K562 (cell line): ENCODE measurements around the gene PURA. TPM values are rescaled to one million over a fixed set of nuclear protein-coding genes. Genes with fewer than 3 reads are reported as not detected.

ENCODE experiments used
- ARID2 ChIP-seq: fragments of 450-650 bp; IDR thresholded peaks from 2 replicates; pipeline ENCODE4 v1.6.1; 2017; ENCODE audit warnings: antibody characterized with exemption, mild to moderate bottlenecking
- ASH1L ChIP-seq: fragments of 450-650 bp; IDR thresholded peaks from 2 replicates; pipeline ENCODE4 v1.6.1; 2018; ENCODE audit warnings: borderline replicate concordance, mild to moderate bottlenecking, low read depth; ENCODE audit not compliant: partially characterized antibody
- CBX2 ChIP-seq: fragments of 200-600 bp; sonication (generic); IDR thresholded peaks from one replicate; pipeline ENCODE4 v1.6.1; 2012; ENCODE audit warnings: mild to moderate bottlenecking, low read length, inconsistent platforms; ENCODE audit not compliant: insufficient read depth, poor library complexity, severe bottlenecking
- CREB5 ChIP-seq: fragments of 250-450 bp; sonication (Bioruptor Pico); IDR thresholded peaks from 2 replicates; pipeline ENCODE4 v1.5.0; 2020; ENCODE audit warnings: mild to moderate bottlenecking
- ERF ChIP-seq: fragments of 450-650 bp; formaldehyde crosslinking; IDR thresholded peaks from 2 replicates; pipeline ENCODE4 v1.4.0; 2020; ENCODE audit warnings: mild to moderate bottlenecking, mixed read lengths
- GMEB1 ChIP-seq: fragments of 250-450 bp; sonication (Bioruptor Pico); IDR thresholded peaks from 2 replicates; pipeline ENCODE4 v1.4.0; 2020; ENCODE audit warnings: mild to moderate bottlenecking
- NR2F6 ChIP-seq: fragments of 450-650 bp; formaldehyde crosslinking; IDR thresholded peaks from 2 replicates; pipeline ENCODE4 v1.4.0; 2020; ENCODE audit warnings: mild to moderate bottlenecking
- PHF21A ChIP-seq: fragments of 450-650 bp; IDR thresholded peaks from 2 replicates; pipeline ENCODE4 v1.6.1; 2017; ENCODE audit warnings: low read depth, borderline replicate concordance
- RBM22 ChIP-seq: fragments of 200-400 bp; formaldehyde crosslinking; IDR thresholded peaks from 2 replicates; pipeline ENCODE4 v1.6.1; 2018; ENCODE audit warnings: low read length, low read depth; ENCODE audit not compliant: poor library complexity, severe bottlenecking
- SETDB1 ChIP-seq: IDR thresholded peaks from one replicate; pipeline ENCODE4 v1.6.1; 2012; ENCODE audit warnings: low read length, control low read depth, inconsistent platforms
- SNAPC5 ChIP-seq: fragments of 250-450 bp; sonication (Bioruptor Pico); IDR thresholded peaks from 2 replicates; pipeline ENCODE4 v1.8.0; 2021; ENCODE audit warnings: moderate library complexity, mild to moderate bottlenecking, inconsistent platforms
- SOX6 ChIP-seq: fragments of 450-650 bp; IDR thresholded peaks from 2 replicates; pipeline ENCODE4 v1.6.1; 2014; ENCODE audit warnings: mild to moderate bottlenecking
- SRSF3 ChIP-seq: fragments of 200-400 bp; formaldehyde crosslinking; IDR thresholded peaks from 2 replicates; pipeline ENCODE4 v1.6.1; 2016; ENCODE audit warnings: mild to moderate bottlenecking, low read length, moderate library complexity; ENCODE audit not compliant: insufficient read depth
- TCF15 ChIP-seq: fragments of 250-450 bp; sonication (Bioruptor Pico); IDR thresholded peaks from 2 replicates; pipeline ENCODE4 v1.8.0; 2022; ENCODE audit warnings: moderate library complexity, mild to moderate bottlenecking, inconsistent platforms
- ZC3H4 ChIP-seq: sonication (generic); formaldehyde crosslinking; IDR thresholded peaks from 2 replicates; pipeline ENCODE4 v1.9.0; 2021; ENCODE audit warnings: missing genetic modification reagents, borderline replicate concordance
- ZNF133 ChIP-seq: fragments of 250-450 bp; sonication (Bioruptor Pico); IDR thresholded peaks from 2 replicates; pipeline ENCODE4 v1.4.0; 2020; ENCODE audit warnings: mild to moderate bottlenecking
- ZNF436 ChIP-seq: fragments of 250-450, 450-650 bp; sonication (Bioruptor Pico); formaldehyde crosslinking; IDR thresholded peaks from 2 replicates; pipeline ENCODE4 v1.7.0; 2020; ENCODE audit warnings: mild to moderate bottlenecking
- ZNF766 ChIP-seq: fragments of 200-800 bp; sonication (Bioruptor generic); conservative IDR thresholded peaks from 2 replicates; pipeline ENCODE4 v1.6.1; 2016; ENCODE audit warnings: missing genetic modification characterization, missing compliant biosample characterization
- ZNF780A ChIP-seq: fragments of 250-450 bp; sonication (Bioruptor Pico); IDR thresholded peaks from 2 replicates; pipeline ENCODE4 v1.5.0; 2021; ENCODE audit warnings: mild to moderate bottlenecking
- polyA plus RNA-seq, 8 experiments: library from polyadenylated mRNA; depleted of rRNA in 4 of 8; stranded (reverse) in 5 of 8; unstranded in 3 of 8; fragments of >200 nt; fragmentation: Nextera tagmentation in 2 of 8; fragmentation: Illumina TruSeq in 1 of 8; extraction: Ambion mirVana in 2 of 8; extraction: Trizol in 1 of 8; gene quantifications; 2 replicates each; pipeline versions ENCODE4 v1.2.1 to v1.2.3, GENCODE V29; 2011 to 2014; ENCODE audit warnings: inconsistent platforms in 1 of 8, missing spikeins in 1 of 8
- total RNA-seq, 7 experiments: library from RNA; depleted of rRNA in 6 of 7; stranded (reverse); fragments of >200 nt in 6 of 7; fragmentation: Illumina TruSeq in 2 of 7; extraction: Trizol in 2 of 7; gene quantifications; 2 replicates each; pipeline versions ENCODE4 v1.2.1 to v1.2.3, GENCODE V29; 2011 to 2021; ENCODE audit warnings: low replicate concordance in 1 of 7
- TF ChIP-seq, protein P1 (sequence below), 2 experiments: IDR thresholded peaks; 2 replicates each; pipeline ENCODE4 v1.6.1; 2011; ENCODE audit warnings: borderline replicate concordance in 1 of 2, control low read depth in 1 of 2, low read depth in 1 of 2, low read length in 1 of 2, mild to moderate bottlenecking in 1 of 2, mixed read lengths in 1 of 2, moderate library complexity in 1 of 2; ENCODE audit not compliant: insufficient read depth in 1 of 2, insufficient read length in 1 of 2, poor library complexity in 1 of 2, severe bottlenecking in 1 of 2; ENCODE audit errors: extremely low read depth in 1 of 2
- TF ChIP-seq, protein P2 (sequence below), 2 experiments: fragments of 200-800 bp in 1 of 2; sonication (Bioruptor generic) in 1 of 2; sonication (generic) in 1 of 2; formaldehyde crosslinking in 1 of 2; IDR thresholded peaks in 1 of 2; conservative IDR thresholded peaks in 1 of 2; 2 replicates each; pipeline versions ENCODE4 v1.5.0 to v1.6.1; 2016 to 2020; ENCODE audit warnings: missing compliant biosample characterization in 1 of 2, missing genetic modification characterization in 1 of 2, missing genetic modification reagents in 1 of 2

PURA gene
- total and polyA plus RNA-seq, 9 of the 15 experiments (the other 6 are each of a cell fraction or from before 2014, with no cell fraction given), result 3.2 to 11.1 (median 5.4) TPM

GRCh38 chr5:140157032-140157781, 43.3 kb downstream of the PURA start (continued):
- no peak for TF ChIP-seq CREB5 (CRISPR knock-in tag)
- TF ChIP-seq ZNF133, result no peak
- TF ChIP-seq ARID2, result peak; percentile 59; the same call in 1 of the 2 replicates
- TF ChIP-seq NR2F6 (CRISPR knock-in tag), result no peak
- TF ChIP-seq, protein P1, sequence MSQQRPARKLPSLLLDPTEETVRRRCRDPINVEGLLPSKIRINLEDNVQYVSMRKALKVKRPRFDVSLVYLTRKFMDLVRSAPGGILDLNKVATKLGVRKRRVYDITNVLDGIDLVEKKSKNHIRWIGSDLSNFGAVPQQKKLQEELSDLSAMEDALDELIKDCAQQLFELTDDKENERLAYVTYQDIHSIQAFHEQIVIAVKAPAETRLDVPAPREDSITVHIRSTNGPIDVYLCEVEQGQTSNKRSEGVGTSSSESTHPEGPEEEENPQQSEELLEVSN (IDR thresholded peaks at IDR 0.05; ENCODE audit: borderline replicate concordance in 1 of 2, extremely low read depth in 1 of 2, insufficient read depth in 1 of 2, insufficient read length in 1 of 2, low read depth in 1 of 2, low read length in 1 of 2, poor library complexity in 1 of 2, severe bottlenecking in 1 of 2), result no peak
- no peak for TF ChIP-seq SRSF3
- TF ChIP-seq SNAPC5 (CRISPR knock-in tag), result no peak
- TF ChIP-seq, protein P2, sequence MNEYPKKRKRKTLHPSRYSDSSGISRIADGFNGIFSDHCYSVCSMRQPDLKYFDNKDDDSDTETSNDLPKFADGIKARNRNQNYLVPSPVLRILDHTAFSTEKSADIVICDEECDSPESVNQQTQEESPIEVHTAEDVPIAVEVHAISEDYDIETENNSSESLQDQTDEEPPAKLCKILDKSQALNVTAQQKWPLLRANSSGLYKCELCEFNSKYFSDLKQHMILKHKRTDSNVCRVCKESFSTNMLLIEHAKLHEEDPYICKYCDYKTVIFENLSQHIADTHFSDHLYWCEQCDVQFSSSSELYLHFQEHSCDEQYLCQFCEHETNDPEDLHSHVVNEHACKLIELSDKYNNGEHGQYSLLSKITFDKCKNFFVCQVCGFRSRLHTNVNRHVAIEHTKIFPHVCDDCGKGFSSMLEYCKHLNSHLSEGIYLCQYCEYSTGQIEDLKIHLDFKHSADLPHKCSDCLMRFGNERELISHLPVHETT (CRISPR knock-in tag; conservative IDR thresholded peaks at IDR 0.05 in 1 of 2, IDR thresholded peaks at IDR 0.05 in 1 of 2), result no peak
- TF ChIP-seq TCF15 (CRISPR knock-in tag), result no peak
- no peak for TF ChIP-seq ASH1L
- TF ChIP-seq ZNF766 (CRISPR knock-in tag), result no peak
- no peak for TF ChIP-seq PHF21A
- no peak for TF ChIP-seq ERF (CRISPR knock-in tag)
- TF ChIP-seq SOX6, result no peak
- TF ChIP-seq RBM22, result no peak
- TF ChIP-seq ZC3H4 (CRISPR knock-in tag), result no peak
- no peak for TF ChIP-seq ZNF780A (CRISPR knock-in tag)
- no peak for TF ChIP-seq ZNF436
- no peak for TF ChIP-seq CBX2
- no peak for TF ChIP-seq SETDB1
- no peak for TF ChIP-seq GMEB1
